DMS53 (cell line): ENCODE results near the gene EPHA10.
"Not testable (repeated sequence)": the region's sequence is repeated elsewhere in the genome, so short reads cannot be mapped to it uniquely, and the experiment has no call there.

Source experiments
- DNase-seq: peaks from one replicate; lab custom pipeline; 2025; lab: John Stamatoyannopoulos, UW

EPHA10 gene

DNA sequence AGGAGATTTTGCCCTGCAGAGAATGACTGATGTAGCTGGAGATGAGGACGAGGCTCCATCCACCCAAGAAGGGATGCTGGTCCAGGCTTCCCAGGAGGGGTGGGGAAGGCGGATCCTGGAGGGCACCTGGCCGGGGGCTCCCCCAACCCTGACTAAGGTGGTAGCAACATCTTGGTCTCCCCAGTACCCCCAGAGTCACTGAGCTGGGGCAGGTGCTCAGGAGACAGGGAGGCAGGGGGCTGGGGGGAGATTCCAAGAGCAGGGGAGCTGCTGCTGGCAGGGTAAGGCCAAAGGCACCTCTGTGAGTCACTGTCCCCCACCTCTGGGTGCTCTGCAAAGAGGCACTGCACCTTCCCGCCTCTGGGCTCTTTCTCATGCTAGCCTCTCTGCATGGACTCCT lies 48.6 kb downstream of the EPHA10 start:
- DNase-seq = no peak

DNA sequence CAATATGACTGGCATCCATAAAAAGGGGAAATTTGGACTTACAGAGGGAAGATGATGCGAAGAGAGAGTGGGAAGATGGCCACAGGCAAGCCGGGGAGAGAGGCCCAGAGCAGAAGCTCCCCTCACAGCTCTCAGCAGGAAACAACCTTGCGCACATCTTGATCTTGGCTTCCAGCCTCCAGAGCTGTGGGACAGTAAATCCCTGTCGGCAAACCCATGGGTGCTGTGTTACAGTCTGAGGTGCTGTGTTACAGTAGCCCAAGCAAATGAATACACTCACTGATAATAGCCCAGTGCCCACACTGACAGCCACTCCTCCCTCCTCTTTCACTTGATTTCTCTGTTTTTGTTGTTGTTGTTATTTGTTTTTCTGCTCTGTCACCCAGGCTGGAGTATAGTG lies 50.2 kb downstream of the EPHA10 start:
- no peak for DNase-seq

DNA sequence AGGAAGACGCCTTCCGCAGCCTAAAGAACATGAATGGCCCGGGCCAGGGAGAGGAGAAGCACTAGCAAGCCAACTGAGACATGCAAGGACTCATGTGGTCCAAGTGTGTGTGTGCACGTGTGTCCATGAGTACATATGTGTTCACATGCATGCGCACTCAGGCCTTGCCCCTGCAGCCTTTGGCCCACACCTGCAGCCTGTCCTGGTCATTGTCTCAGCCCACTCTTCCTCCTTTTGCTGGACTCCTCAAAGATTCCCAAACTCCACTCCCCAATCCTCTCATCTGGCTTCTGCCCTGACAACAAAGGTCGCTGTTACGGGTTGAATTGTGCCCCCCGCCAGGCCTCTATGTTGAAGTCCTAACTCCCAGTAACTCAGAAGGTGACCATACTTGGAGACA lies 50.7 kb downstream of the EPHA10 start:
- DNase-seq = no peak

DNA sequence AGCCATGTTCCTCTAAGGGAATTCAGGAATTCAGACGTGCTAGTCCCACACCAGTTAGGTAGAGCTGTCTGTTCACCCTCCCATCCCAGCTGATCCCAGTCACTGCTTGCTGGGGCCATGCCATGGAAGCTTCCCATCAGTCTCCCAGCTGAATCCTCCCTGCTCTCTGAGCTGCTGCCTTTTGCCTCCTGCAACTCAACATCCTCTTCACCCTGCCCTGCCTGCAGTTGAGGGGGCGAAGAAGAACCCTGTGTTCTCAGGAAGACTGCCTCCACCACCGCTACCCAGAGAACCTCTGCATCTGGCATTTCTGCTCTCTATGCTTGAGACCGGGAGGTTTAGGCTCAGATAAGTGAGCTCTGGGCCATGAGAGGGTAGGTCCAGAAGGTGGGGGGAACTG lies 56.4 kb downstream of the EPHA10 start:
- no peak for DNase-seq

DNA sequence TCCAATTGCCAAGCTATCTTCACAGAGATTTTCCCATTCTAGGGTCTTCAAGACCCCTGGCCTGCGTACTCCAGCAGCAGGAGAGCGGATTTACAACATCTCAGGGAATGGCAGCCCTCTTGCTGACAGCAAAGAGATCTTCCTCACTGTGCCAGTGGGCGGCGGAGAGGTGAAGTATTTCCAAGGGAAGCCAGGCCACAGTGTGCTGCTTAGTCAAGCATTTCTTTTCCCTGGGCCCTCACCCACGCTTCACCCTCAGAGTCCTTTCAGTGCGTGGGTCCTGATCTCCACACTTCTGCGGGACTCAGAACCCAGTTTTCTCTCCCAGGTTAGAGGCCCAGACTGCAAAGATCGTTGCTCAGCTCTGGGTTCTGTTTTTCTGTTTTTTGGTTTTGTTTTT lies 59.5 kb downstream of the EPHA10 start:
- no peak for DNase-seq

DNA sequence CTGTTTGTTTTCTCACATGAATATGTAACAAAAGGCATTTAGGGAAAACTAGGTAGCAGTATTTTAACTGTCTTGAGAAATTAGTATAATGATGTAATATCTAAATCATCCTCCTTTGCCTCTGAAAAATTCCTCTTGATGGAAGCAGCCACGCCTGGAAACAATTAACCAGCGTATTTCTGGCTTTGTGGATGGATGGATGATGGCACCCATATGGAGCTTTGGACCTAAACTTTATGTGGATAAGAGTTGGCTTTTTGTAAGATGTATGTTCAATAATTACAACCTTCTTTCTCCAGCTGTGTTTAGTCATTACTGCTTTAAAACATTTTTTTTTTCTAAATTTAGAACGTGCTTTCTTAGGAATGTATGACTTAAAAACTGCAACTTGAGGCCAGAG lies 60.0 kb downstream of the EPHA10 start:
- no peak for DNase-seq

DNA sequence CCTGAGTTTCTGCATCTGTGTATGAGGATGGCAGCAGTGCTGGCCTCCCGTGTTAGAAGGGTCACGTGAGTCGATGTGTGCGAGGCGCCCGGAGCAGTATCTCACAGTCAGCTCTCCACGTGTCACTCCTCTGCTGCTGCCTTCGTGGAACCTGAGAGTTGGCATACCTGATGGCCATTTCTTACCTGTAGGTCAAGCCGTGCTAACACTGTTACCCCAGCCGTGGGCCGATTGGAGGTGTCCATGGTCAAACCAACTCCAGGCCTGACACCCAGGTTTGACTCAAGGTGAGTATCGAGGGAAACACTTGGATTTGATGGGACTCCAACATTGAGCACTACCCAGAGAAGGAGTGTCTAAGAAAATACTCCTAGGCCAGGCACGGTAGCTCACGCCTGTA lies 61.9 kb downstream of the EPHA10 start:
- DNase-seq = no peak

DNA sequence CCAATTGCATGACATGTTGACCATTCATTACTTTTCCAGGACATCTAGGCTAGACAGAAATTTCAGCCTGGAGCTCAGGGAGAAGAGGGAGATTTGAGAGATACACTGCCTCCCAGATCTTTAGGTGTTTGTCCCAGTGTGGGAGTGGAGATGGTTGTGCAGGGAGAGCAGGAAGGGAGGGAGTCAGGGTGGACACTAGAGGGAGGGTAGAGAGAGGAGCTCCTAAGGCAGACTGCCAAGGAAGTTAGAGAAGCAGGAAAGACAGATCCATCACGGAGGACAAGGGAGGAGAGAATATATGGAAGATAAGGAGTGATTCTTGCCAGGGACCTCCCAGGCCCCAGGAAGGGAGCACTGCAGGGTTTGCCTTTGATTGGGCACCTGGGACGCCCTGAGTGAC lies 63.9 kb downstream of the EPHA10 start:
- no peak for DNase-seq

DNA sequence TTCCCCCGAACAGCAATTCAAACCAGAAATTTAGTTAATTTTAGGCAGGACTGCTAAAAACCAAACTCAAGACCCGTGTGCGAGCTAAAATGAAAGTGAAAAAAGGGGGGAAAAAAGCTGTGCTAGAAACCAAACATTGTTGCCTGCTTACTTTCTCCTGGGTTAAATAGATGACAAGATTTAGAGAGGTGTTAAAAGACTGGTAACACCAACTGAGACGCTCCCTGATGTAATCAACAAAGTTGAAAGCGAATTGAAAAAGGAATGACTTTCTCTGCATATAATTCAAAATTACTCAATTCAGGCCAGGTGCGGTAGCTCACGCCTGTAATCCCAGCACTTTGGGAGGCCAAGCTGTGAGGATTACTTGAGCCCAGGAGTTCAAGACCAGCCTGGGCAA lies 65.8 kb downstream of the EPHA10 start:
- DNase-seq = no peak

DNA sequence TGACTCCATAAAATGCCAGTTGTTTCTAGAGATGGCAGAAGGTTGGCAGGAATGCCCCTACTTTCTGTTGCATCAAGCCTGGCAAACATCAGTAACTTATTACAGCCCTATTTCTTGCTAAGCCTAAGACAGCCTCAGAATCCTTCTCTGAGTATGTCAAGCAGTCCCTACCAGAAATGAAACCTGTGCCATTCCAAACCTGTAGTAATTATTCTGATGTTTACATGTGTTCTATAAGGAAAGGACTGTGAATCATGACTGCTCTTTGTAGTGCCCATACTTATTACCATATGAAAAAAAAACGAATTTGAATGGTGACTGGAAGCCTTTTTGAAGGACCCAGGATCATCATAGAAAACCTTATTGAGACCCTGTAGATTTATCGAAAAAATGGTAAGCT lies 67.2 kb downstream of the EPHA10 start:
- no peak for DNase-seq

DNA sequence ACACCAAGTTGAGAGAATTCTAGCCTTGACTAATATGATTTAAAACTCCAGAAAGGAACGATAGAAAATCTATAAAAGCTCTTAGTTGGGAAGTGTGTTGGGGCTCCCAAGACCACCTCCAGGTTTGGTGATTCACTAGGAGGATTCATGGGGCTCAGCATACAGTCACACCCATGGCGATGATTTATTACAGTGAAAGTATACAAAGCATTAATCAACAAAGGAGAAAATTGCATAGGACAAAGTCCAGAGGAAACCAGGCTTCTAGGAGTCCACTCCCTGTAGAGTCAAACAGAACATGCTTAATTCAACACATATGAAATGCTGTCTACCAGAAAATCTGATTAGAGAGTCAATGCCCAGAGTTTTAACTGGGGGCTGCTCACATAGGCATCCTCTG lies 67.8 kb downstream of the EPHA10 start:
- DNase-seq = no peak

DNA sequence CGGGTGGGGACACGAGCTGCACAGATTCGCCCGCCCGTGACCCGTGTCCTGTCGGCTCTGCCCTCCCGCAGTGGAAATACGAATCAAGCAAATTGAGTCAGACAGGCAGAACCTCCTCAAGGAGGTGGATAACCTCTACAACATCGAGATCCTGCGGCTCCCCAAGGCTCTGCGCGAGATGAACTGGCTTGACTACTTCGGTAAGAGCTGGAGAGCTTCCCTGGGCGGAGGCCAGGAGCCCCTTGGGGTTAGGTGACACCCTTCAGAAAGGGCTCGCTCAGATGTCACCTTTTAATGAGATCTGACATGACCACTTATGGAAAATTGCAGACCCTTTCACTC lies 72.1 kb downstream of the EPHA10 start:
- no peak for DNase-seq

DNA sequence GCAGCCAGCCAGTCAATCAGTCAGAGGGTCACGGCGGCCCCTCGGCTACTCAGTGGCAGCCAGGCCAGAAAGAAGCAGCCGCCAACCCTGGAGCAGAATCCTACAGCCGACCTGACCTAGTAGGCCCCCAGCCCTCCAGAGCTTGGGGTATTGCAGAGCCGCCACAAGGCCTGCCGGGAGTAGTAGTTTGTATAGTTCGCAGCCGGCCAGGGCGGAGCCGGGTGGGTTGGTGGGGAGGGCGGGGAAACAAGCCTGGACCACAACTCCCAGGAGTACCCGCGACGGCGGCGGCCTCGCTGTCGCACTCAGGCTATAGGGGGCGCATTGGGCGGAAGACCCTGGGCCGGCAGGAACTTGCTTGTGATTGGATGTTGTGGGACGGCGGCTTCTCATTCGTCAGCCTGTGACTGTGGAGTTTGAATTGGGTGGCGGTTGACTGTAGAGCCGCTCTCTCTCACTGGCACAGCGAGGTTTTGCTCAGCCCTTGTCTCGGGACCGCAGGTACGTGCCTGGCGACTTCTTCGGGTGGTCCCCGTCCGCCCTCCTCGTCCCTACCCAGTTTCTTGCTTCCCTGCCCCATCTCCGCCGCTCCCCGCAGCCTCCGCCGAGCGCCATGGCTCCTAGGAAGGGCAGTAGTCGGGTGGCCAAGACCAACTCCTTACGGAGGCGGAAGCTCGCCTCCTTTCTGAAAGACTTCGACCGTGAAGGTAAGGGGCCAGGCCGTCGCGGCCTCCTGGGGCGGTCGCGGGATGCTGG lies 72.7 kb downstream of the EPHA10 start, which contains the start of gene CDCA8:
Gene CDCA8, plus strand, starts transcription at position 439 of the 756 bp plus-strand sequence. Its CDS starts 175 bp downstream, at position 614.
- DNase-seq = peak; percentile 98

DNA sequence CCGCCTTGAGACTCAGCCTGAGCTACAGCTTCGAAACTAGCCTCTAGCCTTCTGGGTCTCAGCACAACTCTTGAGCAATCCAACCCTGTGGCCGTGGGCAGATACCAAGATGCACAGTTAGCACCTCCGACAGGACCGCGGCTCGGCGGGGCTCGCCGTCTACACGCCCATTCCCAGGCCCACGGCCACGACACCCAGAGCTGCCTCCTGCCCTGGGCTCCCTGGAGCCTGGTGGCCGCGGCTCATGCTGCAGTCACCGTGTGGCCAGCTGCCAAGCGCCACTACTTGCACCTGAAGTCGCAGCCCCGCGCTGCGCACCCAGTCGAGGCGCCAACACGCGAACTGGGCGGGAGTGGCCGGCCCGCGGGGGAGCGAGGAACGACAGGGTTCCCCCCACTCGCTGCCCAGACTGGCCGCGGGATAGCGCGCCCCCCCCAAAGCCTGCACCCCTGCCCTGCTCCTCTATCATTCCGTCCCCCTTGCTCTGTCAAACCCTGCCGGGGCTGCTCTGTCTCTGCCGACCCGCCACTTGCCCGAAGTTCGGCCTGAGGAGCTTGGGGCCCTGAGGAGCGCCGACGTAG lies 73.3 kb downstream of the EPHA10 start:
- DNase-seq = peak; percentile 84

DNA sequence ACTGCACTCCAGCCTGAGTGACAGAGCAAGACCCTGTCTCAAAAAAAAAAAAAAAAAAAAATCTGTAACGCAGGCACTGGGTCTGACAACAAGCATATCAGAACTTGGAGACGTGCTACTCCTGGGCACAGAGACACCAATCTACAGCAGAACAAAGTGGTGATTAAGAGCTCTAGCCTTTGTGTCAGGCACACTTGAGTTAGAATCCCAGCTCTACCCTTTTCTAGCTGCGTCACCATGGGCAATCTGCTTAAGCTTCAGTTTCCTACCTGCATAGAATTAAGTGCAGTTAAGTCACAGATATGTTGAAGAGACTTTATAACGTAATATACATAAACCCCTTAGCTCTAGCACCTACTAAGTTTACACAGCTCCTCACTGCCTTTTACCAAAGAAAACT lies 76.0 kb downstream of the EPHA10 start:
- DNase-seq = no peak

DNA sequence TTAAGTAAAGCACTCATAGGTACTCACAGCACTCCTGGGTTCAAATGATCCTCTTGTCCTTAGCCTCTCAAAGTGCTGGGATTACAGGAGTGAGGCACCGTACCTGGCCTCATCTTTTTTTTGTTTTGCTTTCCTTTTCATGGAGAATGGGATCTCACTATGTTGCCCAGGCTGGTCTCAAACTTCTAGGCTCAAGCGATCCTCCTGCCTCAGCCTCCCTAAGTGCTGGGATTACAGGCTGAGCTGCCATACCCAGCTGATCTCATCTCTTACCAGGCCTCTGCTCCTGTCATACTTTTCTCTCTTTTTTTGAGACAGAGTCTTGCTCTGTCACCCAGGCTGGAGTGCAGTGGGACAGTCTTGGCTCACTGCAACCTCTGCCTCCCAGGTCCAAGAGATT lies 77.2 kb downstream of the EPHA10 start:
- not testable (repeated sequence) for DNase-seq

DNA sequence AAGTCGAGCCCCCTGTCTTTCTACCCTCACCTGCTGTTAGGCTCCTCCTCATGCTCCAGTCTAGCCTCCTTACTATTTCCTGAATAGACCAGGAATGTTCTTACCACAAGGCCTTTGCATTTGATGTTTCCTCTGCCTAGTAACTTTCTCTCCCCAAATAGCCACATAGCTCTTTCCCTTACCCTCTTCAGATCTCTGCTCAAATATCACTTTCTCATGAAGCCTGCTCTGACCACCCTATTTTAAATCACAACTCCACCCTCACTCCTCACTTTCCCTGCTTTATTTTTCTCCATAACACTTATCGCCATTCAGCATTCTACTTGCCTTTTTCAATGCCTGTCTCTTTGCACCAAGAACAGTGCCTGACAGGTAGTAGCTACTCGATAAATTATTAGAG lies 79.2 kb downstream of the EPHA10 start:
- no peak for DNase-seq

DNA sequence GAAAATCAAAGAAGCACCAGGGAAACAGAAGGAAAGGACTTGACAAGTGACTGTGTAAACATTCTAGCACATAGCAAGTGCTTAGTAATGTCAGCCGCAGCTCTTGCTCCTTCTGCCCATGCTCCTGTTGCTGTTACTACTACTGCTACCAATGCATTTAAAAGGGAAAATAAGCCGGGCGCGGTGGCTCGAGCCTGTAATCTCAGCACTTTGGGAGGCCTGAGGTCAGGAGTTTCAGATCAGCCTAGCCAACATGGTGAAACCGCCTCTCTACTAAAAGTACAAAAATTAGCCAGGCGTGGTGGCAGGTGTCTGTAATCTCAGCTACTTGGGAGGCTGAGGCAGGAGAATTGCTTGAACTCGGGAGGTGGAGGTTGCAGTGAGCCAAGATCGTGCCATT lies 80.7 kb downstream of the EPHA10 start:
- DNase-seq = not testable (repeated sequence)

DNA sequence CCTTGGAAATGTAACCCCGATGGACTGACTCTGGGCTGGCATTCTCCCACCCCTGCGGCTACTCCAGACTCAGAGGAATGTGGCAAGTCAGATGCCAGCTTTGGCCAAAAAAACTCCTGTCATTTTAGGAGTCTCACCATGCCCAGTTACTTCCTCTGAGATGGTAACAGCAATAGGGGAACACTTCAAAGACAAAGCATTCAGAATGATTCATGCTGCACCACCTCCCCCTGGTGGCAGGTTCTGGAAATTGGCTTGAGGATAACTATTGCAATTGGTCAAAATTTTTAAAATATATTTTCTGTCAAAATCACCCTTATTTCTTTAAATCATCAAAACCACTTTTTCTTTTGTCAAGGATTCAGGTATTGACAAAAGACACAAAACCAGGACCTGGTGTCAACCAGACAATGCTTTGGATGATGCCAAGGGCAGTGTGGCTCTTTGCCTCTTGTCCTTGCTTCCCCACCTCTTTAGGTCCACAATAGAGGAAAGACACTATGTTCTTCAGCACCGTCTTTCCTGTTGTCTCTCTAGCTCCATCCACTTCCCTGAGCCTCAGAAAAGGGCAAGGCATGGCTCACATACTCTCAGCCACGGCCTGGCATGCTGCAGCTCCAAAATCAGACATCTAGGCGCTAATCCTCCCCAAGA lies 82.5 kb downstream of the EPHA10 start:
- DNase-seq = peak; percentile 80

DNA sequence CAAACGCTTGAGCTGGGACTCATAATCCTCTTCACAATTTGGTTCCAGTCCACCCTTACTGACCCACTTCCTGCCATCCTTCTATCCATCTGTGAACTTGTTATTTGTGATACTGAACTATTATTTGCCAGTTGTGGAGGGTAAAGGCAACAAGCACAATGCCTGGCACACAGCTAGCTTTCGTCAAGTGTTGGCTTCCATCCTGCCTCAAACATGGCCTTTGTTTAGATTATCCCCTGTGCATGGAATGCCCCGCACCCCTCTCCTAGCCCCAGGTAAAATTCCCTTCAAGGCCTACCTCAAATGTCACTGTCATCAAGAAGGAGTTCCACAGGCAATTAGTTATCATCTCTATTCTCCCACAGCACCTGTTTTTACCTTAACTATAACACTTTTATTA lies 84.0 kb downstream of the EPHA10 start:
- DNase-seq = no peak

DNA sequence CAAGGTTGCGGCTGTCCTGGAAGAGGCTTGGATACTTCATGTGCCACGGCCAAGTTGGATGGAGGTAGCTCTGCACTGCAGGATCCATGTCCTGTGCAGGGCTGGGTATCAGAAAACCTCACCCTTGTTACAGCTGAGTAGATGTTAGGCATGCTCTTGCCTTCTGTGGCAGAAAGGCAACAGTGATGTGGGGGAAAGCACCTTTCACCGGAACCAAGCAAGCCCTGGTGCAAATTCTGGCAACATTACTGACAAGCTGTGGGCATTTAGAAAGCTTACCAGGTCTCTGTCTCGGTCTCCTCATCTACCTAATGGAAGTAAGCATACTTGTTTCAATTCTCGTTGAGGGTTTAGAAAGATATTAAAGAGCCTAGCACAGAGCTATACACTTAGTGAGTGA lies 87.1 kb downstream of the EPHA10 start:
- DNase-seq = no peak

DNA sequence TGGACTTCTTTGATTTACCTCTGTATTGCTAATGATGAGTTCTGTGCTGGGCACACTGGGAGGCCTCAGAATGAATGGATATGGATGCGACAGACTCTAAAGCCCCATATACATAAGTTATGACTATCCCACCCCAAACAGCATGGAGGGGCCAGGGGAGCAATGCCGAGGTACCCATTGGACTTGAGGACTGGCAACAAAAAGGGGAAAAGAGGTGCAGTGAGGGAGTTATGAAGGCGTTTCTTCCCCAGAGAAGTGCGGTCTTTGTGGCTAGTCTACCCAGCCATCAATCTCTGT lies 87.8 kb downstream of the EPHA10 start:
- no peak for DNase-seq

DNA sequence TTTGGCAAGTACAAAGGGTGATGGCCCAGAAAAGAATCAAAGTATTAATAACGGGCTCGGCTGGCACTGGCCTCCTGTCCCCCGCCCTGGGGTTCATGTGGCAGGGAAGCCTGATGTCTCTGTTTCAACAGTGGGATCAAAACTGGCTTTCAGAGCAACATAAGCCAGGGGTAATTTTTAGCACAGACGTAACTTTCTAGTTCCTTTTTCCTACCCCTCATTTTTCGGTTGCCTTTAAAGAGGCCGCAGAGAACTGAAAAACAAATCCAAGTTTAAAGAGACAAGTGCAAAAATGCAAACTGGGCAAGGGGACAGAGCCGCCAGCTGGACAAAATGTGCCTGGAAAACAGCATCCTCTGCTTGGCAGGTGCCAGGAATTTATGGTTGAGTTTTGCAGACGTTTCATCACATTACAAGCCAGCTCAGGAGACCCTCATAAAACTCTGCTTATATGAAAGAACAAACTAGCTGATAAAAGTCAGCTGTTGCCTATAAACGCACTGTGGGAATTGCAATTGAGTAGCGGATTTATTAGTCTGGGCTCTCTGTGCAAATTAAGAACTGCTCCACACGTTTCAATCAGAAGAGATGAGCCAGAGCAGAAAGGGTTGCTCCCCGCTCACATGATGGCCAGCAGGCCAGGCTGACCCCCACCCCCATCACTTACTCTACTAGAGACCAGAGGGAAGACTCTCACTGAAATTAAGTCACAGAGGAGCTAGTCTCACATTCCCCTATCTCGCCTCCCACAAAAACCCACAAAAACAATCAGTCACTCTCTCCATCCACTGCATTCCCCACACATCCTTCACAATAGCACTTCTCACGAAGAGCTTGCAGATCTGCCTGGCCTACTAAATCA lies 88.4 kb downstream of the EPHA10 start:
- DNase-seq = no peak
